ENCODE data around the gene TMEM59L.

TMEM59L gene

DNA sequence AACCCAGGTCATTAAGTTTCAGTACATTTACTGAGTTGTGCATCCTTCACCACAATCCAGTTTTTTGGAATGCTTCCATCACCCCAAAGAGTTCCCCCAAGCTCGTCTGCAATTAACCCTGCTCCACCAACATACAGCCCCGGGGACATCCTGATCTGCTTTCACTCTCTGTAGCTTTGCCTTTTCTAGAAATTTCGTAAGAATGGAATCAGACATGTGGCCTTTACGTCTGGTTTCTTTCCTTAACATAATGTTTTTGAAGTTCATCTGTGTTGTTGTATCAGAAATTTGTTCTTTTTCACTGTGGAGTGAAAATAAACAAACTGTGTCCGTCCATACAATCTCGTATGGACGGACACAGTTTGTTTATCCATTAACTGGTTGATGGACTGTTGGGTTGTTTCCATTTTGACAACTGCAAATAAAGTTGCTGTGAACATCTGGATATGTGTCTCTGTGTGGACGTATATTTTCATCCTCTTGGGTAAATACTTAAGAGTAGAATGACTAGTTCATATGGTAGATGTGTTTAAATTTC, 27.1 kb downstream of the TMEM59L start:
- DNase-seq: no peak

DNA sequence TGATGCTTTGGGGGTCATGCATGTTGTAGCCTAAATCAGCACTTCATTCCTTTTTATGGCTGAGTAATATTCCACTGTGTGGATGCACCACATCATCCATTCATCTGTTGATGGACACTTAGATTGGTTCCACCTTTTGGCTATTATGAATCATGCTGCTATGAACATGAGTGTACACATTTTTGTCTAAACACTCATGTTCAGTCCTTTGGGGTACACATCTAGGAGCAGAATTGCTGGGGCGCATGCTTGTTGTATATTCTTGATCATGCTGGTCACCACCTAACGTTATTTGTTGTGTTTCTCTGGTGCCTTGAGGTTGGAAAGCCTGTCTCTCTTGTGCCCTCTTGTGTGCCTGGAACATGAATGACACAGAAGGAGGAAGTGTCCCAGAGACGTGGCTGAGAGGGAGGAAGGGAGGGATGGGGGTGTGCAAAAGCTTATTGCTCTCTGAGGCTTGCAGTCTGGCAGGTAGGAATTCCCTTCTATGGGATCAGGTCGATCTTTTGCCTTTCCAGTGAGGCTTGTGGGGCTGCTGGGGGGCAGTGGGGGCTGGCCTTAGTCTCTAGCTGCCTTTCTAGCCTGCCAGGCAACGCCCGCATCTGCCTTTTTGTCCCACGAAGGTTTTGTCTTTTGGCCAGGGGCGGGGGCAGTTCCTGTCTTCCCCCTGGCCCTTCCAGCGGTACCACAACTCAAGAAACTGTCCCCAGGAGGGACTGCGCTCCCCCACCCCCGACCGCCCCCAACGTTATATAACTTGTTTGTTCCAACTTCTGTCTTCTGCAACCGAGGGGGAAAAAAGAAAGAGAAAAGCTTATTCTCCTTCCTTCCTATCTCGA, 31.7 kb downstream of the TMEM59L start:
- no peak for DNase-seq

DNA sequence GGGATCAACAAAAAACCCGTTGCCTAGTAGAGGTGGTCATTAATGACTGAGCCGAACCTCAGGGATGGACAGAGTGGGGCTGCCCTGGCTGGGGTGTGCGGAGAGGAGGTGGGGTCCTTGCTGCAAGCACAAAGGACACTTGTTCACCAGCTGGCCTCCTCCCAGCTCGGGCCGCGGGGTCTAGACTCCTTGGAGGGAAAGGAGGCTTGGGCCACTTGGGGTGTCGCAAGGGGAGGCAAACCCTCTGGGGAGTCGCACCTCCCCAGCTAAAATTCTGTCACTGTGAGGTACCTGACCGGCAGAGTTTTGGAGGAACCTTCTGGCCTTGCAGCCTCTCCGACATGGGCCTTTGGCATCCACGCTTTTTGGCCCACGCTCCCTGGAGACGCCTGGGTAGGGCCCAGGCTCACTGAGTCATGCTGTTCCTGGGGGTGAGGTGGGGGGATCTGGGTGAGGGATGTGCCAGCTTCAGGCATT, 32.4 kb downstream of the TMEM59L start:
- no peak for DNase-seq

DNA sequence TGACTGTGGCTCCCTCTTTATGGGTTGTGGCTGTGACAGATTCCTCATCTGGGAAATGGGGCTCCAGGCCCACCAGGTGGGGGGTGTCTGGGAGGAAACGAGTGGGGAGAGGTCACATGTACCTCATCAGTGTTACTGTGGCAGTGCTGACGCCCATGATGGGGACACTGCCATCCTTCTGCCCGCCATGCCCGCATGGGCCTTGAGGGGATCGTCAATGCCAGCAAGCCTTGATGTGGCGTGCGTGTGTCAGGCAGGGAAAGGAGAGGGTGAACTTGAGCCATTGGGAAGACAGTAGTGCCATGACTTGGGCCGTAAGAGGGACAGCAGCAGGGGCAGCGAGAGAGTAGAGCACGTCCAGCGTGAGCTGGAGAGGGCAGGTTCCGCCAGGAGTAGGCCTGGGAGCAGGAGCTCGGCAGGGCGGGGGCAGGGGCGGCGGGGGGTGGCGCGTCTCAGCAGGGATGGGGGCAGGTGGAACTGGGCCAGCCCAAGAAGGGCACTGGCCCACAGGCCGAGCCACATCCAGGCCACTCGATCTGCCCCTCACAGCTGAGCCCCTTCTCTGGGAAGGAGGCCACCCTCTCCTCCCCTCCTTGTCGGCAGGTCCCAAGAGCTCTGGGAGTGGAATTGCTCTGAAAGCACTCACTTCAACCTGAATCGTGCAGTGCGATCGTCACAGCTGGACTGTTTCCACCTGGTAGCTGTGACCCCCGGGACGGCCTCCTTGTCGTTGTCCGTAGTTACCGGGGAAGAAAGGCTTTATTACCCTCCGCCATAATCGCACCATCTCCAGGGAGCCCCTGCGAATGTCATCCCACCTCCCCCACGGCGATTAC, 34.1 kb downstream of the TMEM59L start:
- DNase-seq: no peak

DNA sequence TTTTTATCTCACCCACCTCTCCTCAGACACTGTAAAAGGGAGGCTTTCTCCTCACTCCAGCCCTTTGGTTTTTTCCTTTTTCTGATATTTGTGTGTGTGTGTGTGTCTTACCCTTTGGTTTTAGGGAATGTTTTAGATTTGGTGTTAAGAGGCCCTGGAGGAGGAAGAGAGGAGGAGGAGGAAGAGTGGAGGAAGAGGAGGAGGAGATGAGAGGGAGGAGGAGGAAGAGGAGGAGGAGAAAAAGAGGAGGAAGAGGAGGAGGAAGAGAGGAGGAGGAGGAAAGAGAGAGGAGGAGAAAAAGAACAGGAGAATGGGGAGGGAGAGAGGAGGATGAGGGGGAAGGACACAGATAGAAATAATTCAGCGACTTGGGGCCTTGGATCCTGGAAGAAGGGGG, 34.7 kb downstream of the TMEM59L start:
- no peak for DNase-seq

DNA sequence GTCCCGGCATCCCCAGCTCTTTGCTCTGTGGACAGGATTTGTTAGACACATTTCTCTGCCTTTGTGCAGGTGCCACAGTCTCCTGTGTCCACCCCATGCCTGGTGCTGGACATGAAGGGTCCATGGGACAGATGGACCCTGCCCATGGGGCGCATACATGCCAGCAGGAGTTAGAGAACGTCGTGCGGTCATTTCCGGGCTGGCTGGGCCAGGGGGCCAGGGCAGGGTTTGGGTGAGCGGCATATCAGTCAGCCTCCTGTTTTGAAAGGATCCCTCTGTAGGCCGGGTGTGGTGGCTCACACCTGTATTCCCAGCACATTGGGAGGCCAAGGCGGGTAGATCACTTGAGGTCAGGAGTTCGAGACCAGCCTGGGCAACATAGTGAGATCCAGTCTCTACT, 35.1 kb downstream of the TMEM59L start:
- DNase-seq: no peak

DNA sequence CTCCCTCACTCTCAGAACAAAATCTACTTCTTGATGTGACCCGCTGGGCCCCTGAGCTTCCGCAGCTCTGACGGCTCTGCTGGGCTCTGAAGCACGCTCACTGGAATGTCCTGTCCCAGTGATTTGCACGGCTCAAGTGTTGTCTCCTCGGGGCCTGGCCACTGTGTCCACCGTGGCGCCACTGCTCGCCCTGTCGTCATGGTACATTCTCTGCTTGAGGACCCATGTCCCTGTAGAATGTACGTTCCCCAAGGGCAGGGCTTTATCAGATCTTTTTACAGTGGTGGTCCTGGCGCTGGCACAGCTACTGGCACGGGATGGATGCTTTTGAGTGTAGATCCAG, 36.3 kb downstream of the TMEM59L start:
- no peak for DNase-seq

DNA sequence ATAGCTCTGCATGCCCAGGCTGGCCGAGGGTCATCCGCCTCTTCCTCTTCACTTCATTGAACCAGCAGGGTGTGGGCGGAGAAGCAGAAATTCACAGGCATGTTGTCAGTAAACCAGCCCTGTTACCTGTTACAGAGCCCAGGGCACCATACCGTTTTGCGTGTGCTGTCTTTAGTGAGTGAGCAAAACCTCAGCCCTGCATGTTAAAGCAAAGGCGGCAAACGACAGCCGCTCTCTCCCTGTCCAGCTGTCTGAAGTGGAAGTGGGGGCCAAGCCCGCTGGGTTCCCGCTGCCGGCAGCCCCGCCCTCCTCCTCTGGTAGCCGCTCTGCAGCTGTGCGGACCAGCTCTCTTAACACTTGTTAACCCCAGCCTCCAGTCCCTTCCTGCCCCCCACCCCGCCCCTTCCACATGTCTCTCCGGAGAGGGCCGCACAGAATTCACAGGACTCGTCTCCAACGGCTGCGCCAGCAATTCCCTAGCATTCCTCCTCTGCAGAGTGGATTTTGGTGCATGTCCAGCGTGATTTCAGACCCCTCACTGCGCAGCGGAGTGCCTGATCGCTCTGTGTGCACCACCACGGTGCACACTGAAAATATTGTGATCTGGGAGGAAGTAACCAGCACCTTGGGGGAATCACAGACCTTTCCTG, 36.8 kb downstream of the TMEM59L start:
- DNase-seq: no peak

DNA sequence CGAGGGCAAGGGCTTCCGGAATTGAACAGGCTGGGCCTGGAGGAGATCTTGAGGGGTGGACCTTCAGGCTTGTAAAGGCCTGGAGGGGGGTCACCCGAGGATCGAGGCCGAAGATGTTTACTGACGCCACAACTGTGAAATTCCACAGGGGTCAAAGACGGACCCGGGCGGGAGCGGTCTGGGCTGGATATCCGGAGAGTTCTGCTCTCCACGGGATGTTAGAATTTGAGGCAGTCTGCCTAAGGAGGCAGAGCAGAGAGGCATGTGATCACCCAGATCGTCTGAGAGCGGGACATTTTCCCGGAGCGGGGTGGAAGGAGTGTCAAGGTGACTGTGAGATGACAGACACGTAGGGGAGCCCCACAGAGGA, 37.3 kb downstream of the TMEM59L start:
- DNase-seq: no peak

DNA sequence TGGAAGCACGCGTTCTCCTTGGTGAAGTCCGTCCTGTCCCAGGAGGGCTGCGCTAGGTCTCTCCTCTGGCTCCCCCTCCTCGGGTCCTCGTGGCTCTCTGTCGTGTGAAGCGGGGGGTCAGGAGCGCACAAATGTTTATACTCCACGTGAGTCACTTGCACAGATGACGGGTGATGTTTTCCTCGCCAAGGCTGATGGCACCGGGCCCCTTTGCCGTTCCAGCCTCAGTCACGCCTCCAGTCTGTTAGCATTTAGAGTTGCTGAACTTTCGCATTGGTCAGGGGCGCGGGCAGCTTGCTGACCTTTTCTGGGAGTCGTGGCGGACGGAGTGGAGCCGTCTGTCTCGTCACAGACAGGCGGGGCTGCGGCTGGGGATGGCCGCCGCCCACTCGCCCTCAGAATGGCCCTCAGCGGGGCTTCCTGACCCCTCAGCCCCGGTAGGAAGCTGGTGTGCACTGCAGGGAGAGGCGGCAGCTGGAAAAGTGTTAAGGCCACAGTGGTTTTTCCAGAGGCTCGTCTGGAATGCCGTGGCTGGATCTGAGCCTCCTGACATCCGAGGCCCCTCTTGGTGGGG, 37.9 kb downstream of the TMEM59L start:
- DNase-seq: no peak

DNA sequence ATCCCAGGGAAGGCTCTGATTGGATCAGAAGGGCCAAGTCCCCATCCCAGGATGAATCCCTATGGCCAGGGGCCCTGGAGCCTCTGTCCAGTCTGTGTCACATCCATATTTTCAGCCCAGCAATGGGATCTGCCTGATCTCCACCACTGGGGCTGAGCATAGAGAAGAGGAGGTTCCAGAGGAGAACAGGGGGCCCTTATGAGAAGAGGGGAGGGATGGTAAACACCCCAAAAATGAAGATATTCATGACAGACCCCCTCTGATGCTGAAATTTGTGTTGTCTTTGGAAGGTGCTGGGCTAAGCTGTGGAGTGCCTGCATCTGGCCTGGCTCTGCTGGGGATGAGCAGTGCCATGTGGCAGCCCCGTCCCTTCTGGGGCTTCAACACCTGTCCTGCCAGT, 38.6 kb downstream of the TMEM59L start:
- DNase-seq: no peak

DNA sequence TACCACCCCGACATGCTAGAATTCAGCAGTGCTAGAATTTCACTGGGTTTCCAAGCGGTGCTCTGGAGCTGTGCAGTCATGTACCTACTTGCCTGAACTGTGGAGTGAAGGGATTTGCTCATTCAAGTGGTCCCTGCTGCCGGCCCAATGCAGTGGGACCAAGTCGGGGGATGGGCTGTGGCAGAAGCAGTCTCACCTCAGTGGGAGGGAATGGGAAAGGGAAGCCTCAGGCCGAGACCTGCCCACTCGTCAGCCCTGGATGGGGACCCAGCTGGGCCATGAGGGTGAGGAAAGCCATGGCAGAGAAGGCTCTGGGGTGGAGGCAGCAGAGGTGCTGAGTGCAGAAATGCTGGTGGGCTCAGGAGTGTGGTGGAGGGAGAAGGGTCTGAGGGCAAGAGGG, 39.1 kb downstream of the TMEM59L start:
- no peak for DNase-seq

DNA sequence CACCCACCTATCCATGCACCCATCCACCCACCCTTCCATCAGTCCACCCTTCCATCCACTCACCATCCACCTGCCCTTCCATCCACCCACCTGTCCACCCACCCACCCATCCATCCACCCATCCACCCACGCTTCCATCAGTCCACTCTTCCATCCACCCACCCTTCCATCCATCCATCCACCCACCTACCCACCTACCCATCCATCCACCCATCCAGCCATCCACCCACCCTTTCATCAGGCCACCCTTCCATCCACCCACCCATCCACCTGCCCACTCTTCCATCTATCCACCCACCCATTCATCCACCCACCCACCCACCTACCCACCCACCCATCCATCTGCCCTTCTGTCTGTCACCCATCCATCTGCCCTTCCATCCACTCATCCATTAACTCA, 41.2 kb downstream of the TMEM59L start:
- no peak for DNase-seq

DNA sequence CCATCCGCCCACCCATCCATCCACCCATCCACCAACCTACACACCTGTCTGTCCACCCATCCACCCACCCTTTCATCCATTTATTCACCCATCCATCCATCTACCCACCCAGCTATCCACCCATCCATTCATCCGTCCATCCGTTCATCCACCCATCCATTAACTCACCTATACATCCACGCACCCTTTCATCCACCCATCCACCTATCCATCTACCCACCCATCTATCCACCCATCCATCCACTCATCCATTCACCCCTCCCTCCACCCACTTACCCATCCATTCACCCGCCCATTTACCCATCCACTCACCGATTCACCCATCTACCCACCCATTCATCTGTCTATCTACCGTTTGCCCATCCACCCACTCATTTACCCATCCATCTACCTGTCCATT, 41.8 kb downstream of the TMEM59L start:
- no peak for DNase-seq

DNA sequence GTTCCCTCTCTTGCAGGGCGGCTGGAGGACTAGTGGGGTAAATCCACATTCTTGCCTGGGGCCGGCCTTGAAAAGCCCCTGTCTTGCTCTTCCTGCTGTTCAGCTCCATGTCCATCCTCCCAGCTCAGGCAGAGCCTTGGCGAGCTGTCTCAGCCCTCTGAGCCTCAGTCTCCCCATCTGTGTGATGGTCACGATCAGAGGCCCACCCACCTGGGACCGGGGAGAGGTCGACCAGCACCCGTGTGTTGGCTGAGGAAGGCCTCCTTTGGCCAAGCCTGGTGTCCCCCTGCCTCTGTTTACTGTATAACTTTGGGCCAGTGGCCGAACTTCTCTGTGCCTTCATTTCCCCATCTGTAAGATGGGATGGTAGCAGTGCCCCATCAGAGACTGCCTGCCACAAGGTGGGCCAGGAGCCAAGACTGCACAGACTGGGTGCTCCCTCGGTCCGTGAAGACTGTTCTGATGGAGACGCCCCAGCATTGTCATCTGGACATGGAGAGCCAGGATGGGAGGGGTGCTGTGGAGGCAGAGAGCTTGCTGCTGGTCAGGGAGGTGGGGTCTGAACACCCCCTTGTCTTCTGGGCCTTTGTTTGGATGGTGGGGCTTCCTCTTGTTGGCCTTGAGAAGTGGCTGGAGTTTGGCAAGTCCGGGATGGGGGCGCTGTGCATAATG, 42.6 kb downstream of the TMEM59L start:
- DNase-seq: no peak

DNA sequence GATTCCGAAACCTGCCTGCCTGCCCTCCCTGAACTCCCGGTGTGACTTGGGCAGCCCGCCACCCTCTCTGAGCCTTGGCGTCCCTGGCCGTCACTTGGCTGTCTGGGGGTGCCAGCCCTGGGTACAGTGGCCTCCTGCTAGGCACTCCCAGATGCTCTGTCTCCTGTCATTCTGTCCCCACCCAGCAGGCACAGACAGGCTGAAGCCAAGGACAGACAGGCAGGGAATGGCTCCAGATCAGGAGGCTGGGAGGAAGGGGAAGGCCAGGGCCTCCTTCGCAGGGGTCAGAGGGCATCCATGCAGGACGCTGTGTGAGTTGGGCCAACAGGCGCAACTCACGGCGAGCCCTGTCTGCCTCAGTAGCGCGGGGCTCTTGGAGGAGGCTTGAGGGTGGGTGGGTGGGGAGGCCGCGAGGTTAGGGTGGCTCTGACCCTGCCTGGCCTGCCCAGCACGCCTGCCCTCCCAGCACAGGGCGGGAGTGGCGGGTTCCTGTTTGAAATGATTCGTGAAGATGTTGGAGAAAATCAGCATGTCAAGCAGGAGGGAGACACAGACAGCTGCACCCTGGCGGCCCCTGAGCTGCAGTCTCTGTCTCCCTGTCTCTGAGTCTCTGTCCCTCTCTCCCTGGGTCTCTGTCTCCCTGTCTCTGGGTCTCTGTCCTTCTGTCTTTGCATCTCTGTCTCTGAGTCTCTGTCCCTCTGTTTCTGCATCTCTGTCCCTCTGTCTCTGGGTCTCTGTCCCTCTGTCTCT, 43.8 kb downstream of the TMEM59L start:
- no peak for DNase-seq

DNA sequence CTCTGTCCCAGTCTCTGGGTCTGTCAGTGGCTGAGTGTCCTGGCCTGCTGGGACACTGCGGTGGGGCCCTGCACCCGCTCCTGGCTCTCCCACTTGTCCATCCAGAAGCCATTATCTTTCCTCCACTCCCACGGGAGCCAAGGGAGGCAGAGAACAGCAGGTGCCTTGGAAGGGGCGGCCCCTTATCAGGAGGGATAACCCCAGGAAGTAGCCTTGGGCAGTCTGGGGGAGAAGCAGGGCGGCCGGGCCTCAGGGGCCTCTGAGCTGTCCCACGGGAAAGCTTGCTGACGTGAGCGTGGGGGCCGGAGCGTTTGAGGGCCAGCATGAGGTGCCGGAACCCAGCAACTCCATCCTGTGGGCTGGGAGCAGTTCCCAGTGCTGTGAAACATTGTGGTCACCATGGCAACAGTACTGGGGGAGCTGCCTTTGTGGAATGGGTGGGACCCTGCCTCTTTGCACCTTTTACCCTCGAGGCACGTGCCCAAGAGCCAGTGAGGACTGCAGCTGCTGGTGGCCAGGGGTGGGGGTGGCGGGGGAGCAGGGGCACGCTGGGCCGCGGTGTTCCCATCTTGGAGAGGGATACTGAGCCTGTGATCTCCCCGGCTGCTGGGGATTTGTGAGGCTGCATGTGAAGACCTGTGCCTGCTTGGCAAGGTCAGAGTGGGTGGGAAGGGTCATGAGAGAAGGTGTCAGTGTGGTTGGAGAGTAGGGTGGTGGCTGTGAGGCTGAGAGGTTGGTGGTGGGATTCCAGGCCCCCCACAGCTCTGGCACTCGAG, 45.1 kb downstream of the TMEM59L start:
- no peak for DNase-seq

DNA sequence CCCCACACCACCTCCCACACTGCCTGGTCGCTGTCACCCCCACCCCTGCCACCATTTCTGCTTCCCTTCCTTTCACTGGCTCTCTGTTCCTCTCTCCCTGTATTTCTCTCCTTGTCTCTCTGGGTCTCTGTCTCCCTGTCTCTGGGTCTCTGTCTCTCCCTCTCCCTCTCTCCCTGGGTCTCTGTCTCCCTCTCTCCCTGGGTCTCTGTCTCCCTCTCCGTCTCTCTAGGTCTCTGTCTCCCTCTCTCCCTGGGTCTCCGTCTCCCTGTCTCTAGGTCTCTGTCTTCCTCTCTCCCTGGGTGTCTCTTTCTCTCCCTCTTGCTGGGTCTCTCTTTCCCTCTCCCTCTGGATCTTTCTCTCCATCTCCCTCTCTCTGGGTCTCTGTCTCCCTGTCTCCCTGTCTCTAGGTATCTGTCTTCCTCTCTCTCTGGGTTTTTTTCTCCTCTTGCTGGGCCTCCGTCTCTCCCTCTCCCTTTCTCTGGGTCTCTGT, 45.7 kb downstream of the TMEM59L start:
- no peak for DNase-seq

DNA sequence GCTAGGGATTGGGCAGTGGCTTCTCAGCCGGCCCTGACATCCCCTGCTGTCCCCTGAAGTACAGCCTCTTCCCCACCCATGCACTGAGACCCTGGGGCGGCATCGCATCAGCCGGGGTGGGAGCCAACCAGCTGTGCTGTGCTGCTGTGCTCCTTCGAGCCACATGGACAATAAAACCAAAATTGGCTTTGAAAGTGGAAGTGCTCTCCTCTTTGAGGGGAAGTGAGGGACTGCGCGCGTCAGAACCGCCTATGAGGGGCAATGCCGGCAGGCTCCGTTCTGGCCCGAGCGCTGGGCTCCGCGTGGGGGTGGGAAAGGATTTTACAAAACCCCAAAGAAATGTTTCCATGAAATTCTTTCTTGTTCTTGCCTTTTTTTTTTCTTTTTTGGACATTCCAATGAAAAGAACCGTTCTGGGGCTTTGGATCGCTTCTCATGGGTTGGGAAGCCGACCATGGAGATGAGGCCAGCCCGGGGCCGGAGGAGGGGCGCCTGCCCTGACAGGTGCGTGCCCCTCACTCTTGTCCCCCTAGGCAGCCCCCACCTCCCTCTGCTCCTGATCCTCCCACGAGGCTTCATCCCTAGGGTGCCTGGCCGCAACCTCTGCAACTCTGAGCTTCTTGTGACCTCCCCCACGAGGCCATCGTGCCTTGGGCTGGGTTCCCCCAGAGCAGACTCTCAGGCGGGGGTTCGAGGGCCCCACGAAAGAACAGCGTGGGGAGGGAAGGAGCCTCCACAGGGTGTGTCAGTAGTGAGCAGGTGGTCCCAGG, 46.8 kb downstream of the TMEM59L start:
- DNase-seq: no peak

All from activated CD4-positive, alpha-beta T cell treated with anti-CD3 and anti-CD28 coated beads for 48 hours (primary cell).